Stimulated activated CD4-positive, alpha-beta T cell treated with anti-CD3 and anti-CD28 coated beads, Interleukin-1b, Interleukin-23, amount 100 ng/mL, for 24 hours (primary cell): ENCODE measurements around the gene RXYLT1.

Experiments
- DNase-seq, 4 experiments: peaks; one replicate each; pipeline ENCODE4 v3.0.0-alpha.2; 2020; ENCODE audit warnings: low read depth in 4 of 4, low spot score in 1 of 4

The RXYLT1 gene

DNA sequence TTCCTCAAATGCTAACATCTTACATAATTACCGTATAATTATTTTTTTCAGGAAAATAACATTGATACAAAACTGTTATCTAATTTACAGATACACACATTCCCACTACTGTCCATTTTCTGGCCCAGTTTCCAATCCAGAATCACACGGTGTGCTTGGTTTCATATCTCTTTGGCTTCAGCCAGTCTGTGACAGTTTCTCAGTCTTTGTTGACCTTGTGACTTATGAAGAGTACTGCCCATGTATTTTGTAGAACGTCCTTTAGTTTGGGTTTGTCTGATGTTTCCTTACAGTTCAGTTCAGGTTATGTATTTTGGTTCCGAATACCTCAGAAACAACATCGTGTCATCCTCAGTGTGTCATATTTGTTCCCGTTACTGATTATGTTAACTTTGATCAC is 16.2 kb downstream of the RXYLT1 start:
- no peak for DNase-seq

- DNase-seq, result no peak
These were observed 22.4 kb downstream of the RXYLT1 start for GRCh38 chr12:63802012-63802608.

GRCh38 chr12:63804746-63805145 is 25.0 kb downstream of the RXYLT1 start:
- no peak for DNase-seq

DNA sequence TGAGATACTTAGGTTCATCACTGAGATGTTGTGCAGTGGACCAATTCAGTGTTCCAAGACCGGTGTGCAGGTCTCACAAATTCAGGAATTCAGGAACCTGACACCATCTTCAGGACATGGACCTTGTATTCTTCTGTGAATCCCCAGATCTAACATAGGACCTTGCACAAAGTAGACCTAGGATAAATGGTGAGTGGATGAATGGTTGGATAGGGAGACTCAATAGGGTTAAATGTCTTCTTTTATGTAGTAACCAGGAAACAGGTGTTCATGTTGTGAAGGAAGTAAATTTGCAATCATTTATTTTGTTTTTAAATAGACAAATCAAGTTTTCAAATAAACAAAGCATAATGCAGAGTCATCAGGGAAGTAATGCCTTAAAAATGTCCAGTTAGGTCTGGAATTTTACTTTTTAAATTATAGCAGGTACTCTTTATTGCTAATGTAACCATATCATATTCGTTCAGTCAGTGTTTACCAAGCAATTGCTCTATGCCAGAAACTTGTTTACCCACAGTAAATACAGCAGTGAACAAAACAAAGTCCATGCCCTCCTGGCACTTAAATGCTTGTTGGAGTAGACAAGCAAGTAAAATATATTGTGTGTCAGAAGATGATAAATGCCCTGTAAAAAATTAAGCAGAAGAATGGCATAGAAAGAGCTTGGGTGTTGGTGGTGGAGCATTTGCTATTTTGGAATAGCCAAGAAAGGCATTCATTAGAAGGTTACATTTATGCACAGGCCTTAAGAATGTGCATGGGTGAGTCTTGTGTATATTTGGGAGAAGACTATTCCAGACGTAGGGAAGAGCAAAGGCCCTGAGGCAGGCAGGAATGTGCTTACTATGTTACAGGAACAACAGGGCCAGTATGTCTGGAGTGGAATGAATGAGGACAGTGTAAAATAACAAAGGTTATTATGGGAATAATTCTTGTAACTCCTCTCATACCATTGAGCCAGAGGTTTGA is 26.3 kb downstream of the RXYLT1 start:
- no peak for DNase-seq

DNA sequence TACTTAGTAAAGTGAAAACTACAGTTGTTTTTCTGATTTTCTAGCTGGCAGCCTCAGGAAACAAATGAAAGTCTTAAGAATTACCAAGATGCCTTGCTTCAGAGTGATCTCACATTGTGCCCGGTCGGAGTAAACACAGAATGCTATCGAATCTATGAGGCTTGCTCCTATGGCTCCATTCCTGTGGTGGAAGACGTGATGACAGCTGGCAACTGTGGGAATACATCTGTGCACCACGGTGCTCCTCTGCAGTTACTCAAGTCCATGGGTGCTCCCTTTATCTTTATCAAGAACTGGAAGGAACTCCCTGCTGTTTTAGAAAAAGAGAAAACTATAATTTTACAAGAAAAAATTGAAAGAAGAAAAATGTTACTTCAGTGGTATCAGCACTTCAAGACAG is 28.9 kb downstream of the RXYLT1 start:
- no peak for DNase-seq

- no peak for DNase-seq
These were observed 29.9 kb downstream of the RXYLT1 start for GRCh38 chr12:63809566-63809965.

GRCh38 chr12:63811334-63811733 is 31.6 kb downstream of the RXYLT1 start:
- no peak for DNase-seq

DNA sequence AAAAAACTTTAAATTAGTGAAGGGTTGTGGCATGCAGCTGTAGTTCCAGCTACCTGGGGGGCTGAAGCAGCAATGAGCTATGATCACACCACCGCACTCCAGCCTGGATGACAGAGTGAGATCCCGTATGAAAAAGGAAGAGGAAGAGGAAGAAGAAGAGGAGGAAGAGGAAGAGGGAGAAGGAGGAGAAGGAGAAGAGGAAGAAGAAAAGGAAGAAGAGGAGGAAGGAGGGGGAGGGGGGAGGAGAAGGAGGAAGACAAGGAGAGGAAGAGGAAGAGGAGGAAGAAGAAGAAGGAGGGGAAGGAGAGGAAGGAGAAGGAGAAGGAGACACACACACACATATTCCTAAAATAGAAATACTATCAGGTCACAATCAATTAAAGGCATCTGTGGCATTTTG is 32.0 kb downstream of the RXYLT1 start:
- DNase-seq, result no peak

DNA sequence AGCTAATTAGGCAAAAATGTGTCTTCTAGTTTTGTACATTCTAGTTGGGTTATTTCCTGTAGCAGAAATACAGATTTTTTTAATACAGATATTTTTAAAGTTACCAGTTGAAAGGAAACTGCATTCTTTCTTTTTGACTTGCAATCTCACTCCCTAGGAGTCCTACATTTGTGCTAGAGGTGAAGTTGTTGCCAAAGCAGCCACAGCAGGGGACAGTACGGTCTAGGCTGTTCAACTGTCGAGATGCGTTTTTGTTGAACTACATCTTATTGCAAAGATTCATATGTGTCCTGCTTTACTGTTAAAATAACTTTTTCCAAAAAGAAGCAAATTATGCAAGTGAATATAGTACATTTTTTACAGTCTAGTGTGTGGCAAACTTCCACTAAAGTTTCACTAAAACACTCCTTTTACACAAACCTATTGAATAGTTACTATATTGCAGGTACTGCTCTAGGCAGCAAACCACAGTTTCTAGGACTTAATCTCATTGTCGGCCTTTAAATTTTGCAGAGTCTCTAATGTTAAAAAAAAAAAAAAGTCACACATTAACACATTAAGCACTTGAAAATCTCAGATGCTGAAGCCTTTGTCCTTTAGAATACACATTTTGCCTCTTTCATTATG is 34.5 kb downstream of the RXYLT1 start:
- DNase-seq, result no peak

DNA sequence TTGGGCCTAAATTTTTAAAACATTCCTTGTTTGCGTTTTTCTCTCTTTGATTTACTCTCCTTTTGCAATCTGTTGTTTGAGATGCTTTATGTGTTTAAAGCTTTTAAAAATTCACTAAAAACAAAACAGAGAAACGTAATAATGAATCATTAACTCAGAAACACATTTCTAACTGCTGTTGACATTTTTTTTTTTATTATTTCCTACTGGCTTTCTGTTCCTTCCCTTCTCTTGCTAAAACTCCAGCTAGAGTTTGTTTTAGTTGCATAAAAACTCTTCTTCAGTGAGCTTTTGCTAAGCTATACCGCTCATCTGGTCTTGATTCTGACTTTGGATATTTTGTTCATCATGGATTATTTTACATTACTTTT is 35.8 kb downstream of the RXYLT1 start:
- DNase-seq, result no peak

DNA sequence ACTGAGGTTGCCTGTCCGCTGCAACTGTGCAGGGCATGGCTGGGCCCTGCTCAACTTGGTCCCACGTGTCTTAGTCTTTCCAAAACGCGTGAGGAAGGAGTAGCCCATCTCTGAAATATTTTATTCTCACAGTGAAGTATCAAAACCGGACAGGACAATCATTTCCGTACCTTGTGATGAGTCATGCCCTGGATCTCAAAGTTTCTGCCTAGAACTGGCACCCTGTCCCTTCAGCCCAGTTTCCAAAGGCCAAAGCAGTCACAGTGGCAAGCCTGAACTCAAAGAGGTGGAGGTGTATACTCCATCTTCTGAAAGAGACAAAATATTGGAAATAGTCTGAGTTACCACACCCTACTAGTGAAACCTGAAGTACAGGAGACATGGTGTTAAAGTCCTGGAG is 36.3 kb downstream of the RXYLT1 start:
- no peak for DNase-seq

DNA sequence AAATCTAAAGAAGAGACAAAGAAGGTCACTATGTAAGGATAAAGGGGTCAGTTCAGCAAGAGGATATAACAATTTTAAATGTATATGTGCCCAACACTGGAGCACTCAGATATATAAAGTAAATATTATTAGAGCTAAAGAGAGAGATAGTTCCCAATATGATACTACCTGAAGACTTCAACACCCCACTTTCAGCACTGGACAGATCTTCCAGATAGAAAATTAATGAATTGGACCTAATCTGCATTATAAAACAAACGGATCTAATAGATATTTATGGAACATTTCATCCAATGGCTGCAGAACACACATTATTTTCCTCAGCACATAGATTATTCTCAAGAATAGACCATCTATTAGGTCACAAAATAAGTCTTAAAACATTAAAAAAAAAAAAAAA is 40.7 kb downstream of the RXYLT1 start:
- DNase-seq, result no peak

- DNase-seq, result no peak
These were observed 42.1 kb downstream of the RXYLT1 start for GRCh38 chr12:63821781-63822251.

DNA sequence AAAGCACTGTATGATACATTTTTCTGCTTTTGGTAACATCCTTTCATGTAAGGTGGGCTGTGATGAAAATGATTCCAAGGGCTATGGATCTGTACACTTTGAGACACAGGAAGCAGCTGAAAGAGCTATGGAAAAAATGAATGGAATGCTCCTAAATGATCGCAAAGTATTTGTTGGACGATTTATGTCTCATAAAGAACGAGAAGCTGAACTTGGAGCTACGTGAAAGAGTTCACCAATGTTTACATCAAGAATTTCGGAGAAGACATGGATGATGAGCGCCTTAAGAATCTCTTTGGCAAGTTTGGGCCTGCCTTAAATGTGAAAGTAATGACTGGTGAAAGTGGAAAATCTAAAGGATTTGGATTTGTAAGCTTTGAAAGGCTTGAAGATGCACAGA is 42.6 kb downstream of the RXYLT1 start:
- DNase-seq, result no peak

GRCh38 chr12:63823040-63823439 is 43.3 kb downstream of the RXYLT1 start:
- no peak for DNase-seq

DNA sequence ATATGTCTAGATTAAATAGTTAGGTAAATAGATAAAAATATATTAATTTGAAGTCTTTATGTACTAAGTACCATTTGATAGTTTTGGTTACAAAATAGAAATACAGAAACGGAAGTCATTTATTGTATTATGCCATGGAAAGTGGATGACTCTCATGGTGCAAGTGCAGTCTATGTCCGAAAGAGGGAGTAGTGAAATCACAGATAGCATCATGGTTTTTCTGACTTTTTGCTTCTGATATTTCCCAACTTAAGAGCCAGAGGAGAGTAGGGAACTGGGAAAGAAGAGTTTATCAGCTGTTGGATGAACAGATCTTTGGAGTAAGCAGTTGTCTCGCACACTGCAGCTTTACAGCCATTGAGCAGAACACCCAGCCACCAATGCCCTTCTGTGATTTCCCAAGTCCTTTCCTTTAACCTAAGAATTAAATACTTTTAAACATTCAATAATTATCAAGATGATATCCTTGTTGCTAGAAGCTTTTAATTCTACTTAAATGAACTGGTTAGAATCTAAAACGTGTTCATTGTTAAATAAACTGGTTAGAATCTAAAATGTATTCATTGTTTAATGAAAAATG is 46.4 kb downstream of the RXYLT1 start:
- no peak for DNase-seq

GRCh38 chr12:63828867-63829266 is 49.2 kb downstream of the RXYLT1 start:
- DNase-seq, result no peak

- DNase-seq, result no peak
These were observed 56.3 kb downstream of the RXYLT1 start for GRCh38 chr12:63836046-63836445.

GRCh38 chr12:63836936-63837335 is 57.2 kb downstream of the RXYLT1 start:
- no peak for DNase-seq

DNA sequence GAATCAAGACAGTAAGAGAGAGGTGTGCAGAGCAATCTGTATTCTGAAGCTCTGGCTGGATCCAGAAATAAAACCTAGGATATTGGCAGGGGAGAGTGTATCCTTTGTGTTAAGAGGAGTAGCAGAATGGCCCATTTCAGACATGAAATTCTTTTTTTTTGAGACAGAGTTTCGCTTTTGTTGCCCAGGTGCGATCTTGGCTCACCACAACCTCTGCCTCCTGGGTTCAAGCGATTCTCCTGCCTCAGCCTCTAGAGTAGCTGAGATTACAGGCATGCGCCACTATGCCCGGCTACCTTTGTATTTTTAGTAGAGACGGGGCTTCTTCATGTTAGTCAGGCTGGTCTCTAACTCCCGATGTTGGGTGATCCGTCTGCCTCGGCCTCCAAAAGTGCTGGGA is 58.7 kb downstream of the RXYLT1 start:
- DNase-seq, result no peak

GRCh38 chr12:63841011-63841410 is 61.3 kb downstream of the RXYLT1 start:
- DNase-seq, result no peak

- no peak for DNase-seq
These were observed 61.9 kb downstream of the RXYLT1 start for GRCh38 chr12:63841571-63841970.
